ENCODE results near the gene ZBTB25. TPM values are rescaled to one million over a fixed set of nuclear protein-coding genes. Genes with fewer than 3 reads are reported as not detected.

The ZBTB25 gene
- total RNA-seq, 6 experiments from 2014 or later = 5.7 to 8.2 (median 7.1) TPM

GRCh38 chr14:64419003-64419402, 84.6 kb downstream of the ZBTB25 start:
- H3K4me1 Mint-ChIP-seq (ENCODE audit: low read depth) = peaks cover 55% of the 10 kb centered on the region
- DNase-seq = no peak
- H3K36me3 Mint-ChIP-seq (ENCODE audit: low read depth) = peaks cover 47% of the 10 kb centered on the region
- H3K27me3 Mint-ChIP-seq (ENCODE audit: insufficient read depth) = no peaks in the 10 kb centered on the region; the same call in 1 of the 2 replicates
- no peaks in the 10 kb centered on the region for H3K9me3 Mint-ChIP-seq
- no peak overlapping the region for H3K4me3 Mint-ChIP-seq
- TF ChIP-seq CTCF (IDR thresholded peaks at IDR 0.05) = no peak
- H3K27ac Mint-ChIP-seq = peak overlapping the region; percentile 13; the same call in 1 of the 2 replicates

GRCh38 chr14:64417771-64418125, 85.9 kb downstream of the ZBTB25 start:
- no peaks in the 10 kb centered on the region; the same call in 1 of the 2 replicates for H3K27me3 Mint-ChIP-seq (ENCODE audit: insufficient read depth)
- no peak overlapping the region for H3K4me3 Mint-ChIP-seq
- TF ChIP-seq CTCF (IDR thresholded peaks at IDR 0.05) = no peak
- H3K27ac Mint-ChIP-seq = peak overlapping the region; percentile 64; the same call in 1 of the 2 replicates
- no peak for DNase-seq
- H3K4me1 Mint-ChIP-seq (ENCODE audit: low read depth) = peaks cover 50% of the 10 kb centered on the region
- H3K9me3 Mint-ChIP-seq = no peaks in the 10 kb centered on the region
- H3K36me3 Mint-ChIP-seq (ENCODE audit: low read depth) = peaks cover 42% of the 10 kb centered on the region

GRCh38 chr14:64417055-64417770, 86.4 kb downstream of the ZBTB25 start:
- Mint-ChIP-seq H3K4me1 (ENCODE audit: low read depth) (peaks cover 45% of the 10 kb centered on the region), H3K27ac (peak overlapping the region; percentile 64), H3K4me3 (no peak overlapping the region), H3K36me3 (ENCODE audit: low read depth) (peaks cover 39% of the 10 kb centered on the region), H3K27me3 (ENCODE audit: insufficient read depth) (no peaks in the 10 kb centered on the region; the same call in 1 of the 2 replicates), H3K9me3 (no peaks in the 10 kb centered on the region)
- TF ChIP-seq CTCF (IDR thresholded peaks at IDR 0.05) = no peak
- peak; percentile 60 for DNase-seq

- peaks cover 38% of the 10 kb centered on the region for H3K36me3 Mint-ChIP-seq (ENCODE audit: low read depth)
- peaks cover 37% of the 10 kb centered on the region for H3K4me1 Mint-ChIP-seq (ENCODE audit: low read depth)
- H3K27ac Mint-ChIP-seq = peak overlapping the region; percentile 64; the same call in 1 of the 2 replicates
- H3K27me3 Mint-ChIP-seq (ENCODE audit: insufficient read depth) = no peaks in the 10 kb centered on the region; the same call in 1 of the 2 replicates
- no peaks in the 10 kb centered on the region for H3K9me3 Mint-ChIP-seq
- no peak for TF ChIP-seq CTCF (IDR thresholded peaks at IDR 0.05)
- no peak overlapping the region for H3K4me3 Mint-ChIP-seq
- no peak for DNase-seq
Observed at GRCh38 chr14:64416348-64416932, 87.2 kb downstream of the ZBTB25 start.

- H3K27me3 Mint-ChIP-seq (ENCODE audit: insufficient read depth) = peaks cover 2% of the 10 kb centered on the region
- peaks cover 31% of the 10 kb centered on the region for H3K4me1 Mint-ChIP-seq (ENCODE audit: low read depth)
- no peak overlapping the region for H3K4me3 Mint-ChIP-seq
- H3K36me3 Mint-ChIP-seq (ENCODE audit: low read depth) = peaks cover 24% of the 10 kb centered on the region
- no peaks in the 10 kb centered on the region for H3K9me3 Mint-ChIP-seq
- no peak overlapping the region for H3K27ac Mint-ChIP-seq
- DNase-seq = no peak
- TF ChIP-seq CTCF (IDR thresholded peaks at IDR 0.05) = no peak
Observed at GRCh38 chr14:64412237-64412636, 91.4 kb downstream of the ZBTB25 start.
